Forelimb muscle (tissue), 1 donor: ENCODE results near the gene LRMDA. TPM values are rescaled to one million over a fixed set of nuclear protein-coding genes. Genes with fewer than 3 reads are reported as not detected.
A peak's percentile ranks its signal among the peaks of the same experiment; 100 is the strongest.

Source experiments
- DNase-seq: peaks from one replicate; pipeline ENCODE4 v3.0.0-alpha.2; 2013; ENCODE audit warnings: low read depth
- polyA plus RNA-seq: library from polyadenylated mRNA; unstranded; fragments of 120-200 nt; gene quantifications from one replicate; pipeline ENCODE4 v1.2.1, GENCODE V29; 2013; ENCODE audit not compliant: insufficient read length

LRMDA gene
- polyA plus RNA-seq, 1 donor, result 5.1 TPM

GRCh38 chr10:75825661-75826060 is 394.2 kb downstream of the LRMDA start:
- no peak for DNase-seq

- DNase-seq, result no peak
Observed at GRCh38 chr10:75826846-75827245, 395.4 kb downstream of the LRMDA start.

GRCh38 chr10:75827587-75828021 is 396.2 kb downstream of the LRMDA start:
- peak; percentile 84 for DNase-seq

- no peak for DNase-seq
Observed at GRCh38 chr10:75828413-75828812, 397.0 kb downstream of the LRMDA start.

- DNase-seq, result peak; percentile 65
Observed at GRCh38 chr10:75836064-75836463, 404.6 kb downstream of the LRMDA start.

GRCh38 chr10:75838486-75838885 is 407.1 kb downstream of the LRMDA start:
- DNase-seq, result no peak

- no peak for DNase-seq
Observed at GRCh38 chr10:75839020-75839419, 407.6 kb downstream of the LRMDA start.

- no peak for DNase-seq
Observed at GRCh38 chr10:75841266-75841665, 409.8 kb downstream of the LRMDA start.

GRCh38 chr10:75845176-75845947 is 413.9 kb downstream of the LRMDA start:
- no peak for DNase-seq

GRCh38 chr10:75847477-75847876 is 416.1 kb downstream of the LRMDA start:
- no peak for DNase-seq

- no peak for DNase-seq
Observed at GRCh38 chr10:75851580-75852345, 420.3 kb downstream of the LRMDA start.

- no peak for DNase-seq
Observed at GRCh38 chr10:75852851-75853484, 421.5 kb downstream of the LRMDA start.

GRCh38 chr10:75857269-75857846 is 425.9 kb downstream of the LRMDA start:
- DNase-seq, result no peak

- no peak for DNase-seq
Observed at GRCh38 chr10:75857896-75858295, 426.5 kb downstream of the LRMDA start.

- DNase-seq, result no peak
Observed at GRCh38 chr10:75858339-75858738, 426.9 kb downstream of the LRMDA start.

GRCh38 chr10:75859141-75859540 is 427.7 kb downstream of the LRMDA start:
- DNase-seq, result no peak

GRCh38 chr10:75860009-75860408 is 428.6 kb downstream of the LRMDA start:
- DNase-seq, result no peak

GRCh38 chr10:75861582-75861981 is 430.2 kb downstream of the LRMDA start:
- no peak for DNase-seq

GRCh38 chr10:75862935-75863334 is 431.5 kb downstream of the LRMDA start:
- no peak for DNase-seq

GRCh38 chr10:75864717-75865116 is 433.3 kb downstream of the LRMDA start:
- DNase-seq, result no peak

GRCh38 chr10:75865413-75866299 is 434.2 kb downstream of the LRMDA start:
- DNase-seq, result no peak
